IPS-18a (cell line): ENCODE data around the gene KCNH3.

ENCODE experiments used
- H3K27ac ChIP-seq: one replicate; pipeline ENCODE4 v1.5.1; 2013; ENCODE audit warnings: low read length
- H3K27me3 ChIP-seq: one replicate; pipeline ENCODE4 v1.6.1; 2013; ENCODE audit warnings: mild to moderate bottlenecking, low read length; ENCODE audit not compliant: control insufficient read depth, insufficient read depth
- H3K36me3 ChIP-seq: one replicate; pipeline ENCODE4 v1.6.1; 2013; ENCODE audit warnings: low read depth, low read length; ENCODE audit not compliant: control insufficient read depth
- H3K4me1 ChIP-seq: one replicate; pipeline ENCODE4 v1.6.1; 2013; ENCODE audit warnings: low read depth, low read length; ENCODE audit not compliant: control insufficient read depth
- H3K4me3 ChIP-seq: one replicate; pipeline ENCODE4 v1.5.1; 2013; ENCODE audit warnings: low read length
- H3K9ac ChIP-seq: one replicate; pipeline ENCODE4 v1.6.1; 2013; ENCODE audit warnings: mild to moderate bottlenecking, low read length, moderate library complexity
- H3K9me3 ChIP-seq: one replicate; pipeline ENCODE4 v1.6.1; 2013; ENCODE audit warnings: low read depth, low read length; ENCODE audit not compliant: control insufficient read depth

KCNH3 gene

GRCh38 chr12:49550693-49551252 is 11.9 kb downstream of the KCNH3 start:
- H3K4me3 ChIP-seq = no peak overlapping the region
- no peak overlapping the region for H3K27ac ChIP-seq
- no peaks in the 10 kb centered on the region for H3K9me3 ChIP-seq
- H3K27me3 ChIP-seq = peaks cover 44% of the 10 kb centered on the region
- no peaks in the 10 kb centered on the region for H3K36me3 ChIP-seq
- no peaks in the 10 kb centered on the region for H3K4me1 ChIP-seq
- no peak overlapping the region for H3K9ac ChIP-seq

DNA sequence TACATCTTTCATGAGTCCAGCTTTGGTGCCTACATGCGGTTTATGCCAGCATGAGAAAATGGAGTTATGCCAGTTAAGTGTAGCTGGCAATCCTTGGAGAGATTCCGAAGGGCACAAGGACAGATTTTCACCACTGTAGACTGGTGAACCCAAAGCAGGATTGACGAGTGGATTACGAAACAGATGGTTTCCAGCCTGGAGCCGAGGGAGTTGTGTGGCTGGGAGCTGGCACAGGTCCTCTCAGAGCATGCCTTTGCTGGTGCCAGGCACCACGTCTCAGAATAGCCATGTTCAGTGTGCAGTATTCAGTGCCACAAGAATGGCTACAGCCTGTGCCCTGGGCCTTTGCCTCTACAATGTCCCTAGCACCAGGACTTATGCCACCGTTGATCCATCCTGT is 13.2 kb downstream of the KCNH3 start:
- peaks cover 32% of the 10 kb centered on the region for H3K27me3 ChIP-seq

DNA sequence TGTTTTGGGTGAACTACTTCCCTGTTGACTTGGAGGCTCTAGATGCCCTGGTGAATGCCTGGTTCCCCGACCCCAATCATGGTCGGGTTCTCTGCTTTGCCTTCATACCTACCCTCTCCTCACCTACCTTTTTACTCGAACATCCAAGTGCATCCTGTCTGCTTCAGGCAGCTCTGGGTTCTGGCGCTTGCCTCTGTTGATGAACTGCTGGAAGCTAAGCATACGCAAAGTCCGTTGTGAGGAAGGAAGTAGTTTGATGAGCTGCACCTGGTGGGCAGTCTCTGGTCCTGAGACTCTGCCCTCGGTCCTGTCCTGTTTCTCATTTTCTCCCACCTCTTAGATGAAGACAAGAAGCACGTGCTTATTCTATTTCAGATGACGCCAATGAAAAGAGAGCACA is 13.6 kb downstream of the KCNH3 start:
- Histone ChIP-seq H3K4me1 (no peaks in the 10 kb centered on the region), H3K4me3 (no peak overlapping the region), H3K27me3 (peaks cover 29% of the 10 kb centered on the region), H3K36me3 (no peaks in the 10 kb centered on the region), H3K9ac (no peak overlapping the region), H3K27ac (no peak overlapping the region), H3K9me3 (no peaks in the 10 kb centered on the region)

More for the DNA sequence above, 13.2 kb downstream of the KCNH3 start:
- Histone ChIP-seq H3K36me3 (no peaks in the 10 kb centered on the region), H3K27ac (no peak overlapping the region), H3K9me3 (no peaks in the 10 kb centered on the region), H3K9ac (no peak overlapping the region), H3K4me3 (no peak overlapping the region), H3K4me1 (no peaks in the 10 kb centered on the region)

GRCh38 chr12:49552899-49553298 is 14.1 kb downstream of the KCNH3 start:
- Histone ChIP-seq H3K9ac (no peak overlapping the region), H3K27ac (no peak overlapping the region), H3K4me1 (no peaks in the 10 kb centered on the region), H3K9me3 (no peaks in the 10 kb centered on the region), H3K4me3 (no peak overlapping the region), H3K27me3 (peaks cover 24% of the 10 kb centered on the region), H3K36me3 (no peaks in the 10 kb centered on the region)

GRCh38 chr12:49553512-49554088 is 14.8 kb downstream of the KCNH3 start:
- H3K4me3 ChIP-seq = no peak overlapping the region
- H3K9me3 ChIP-seq = no peaks in the 10 kb centered on the region
- peaks cover 5% of the 10 kb centered on the region for H3K36me3 ChIP-seq
- H3K9ac ChIP-seq = no peak overlapping the region
- peaks cover 17% of the 10 kb centered on the region for H3K27me3 ChIP-seq
- H3K27ac ChIP-seq = no peak overlapping the region
- H3K4me1 ChIP-seq = no peaks in the 10 kb centered on the region

DNA sequence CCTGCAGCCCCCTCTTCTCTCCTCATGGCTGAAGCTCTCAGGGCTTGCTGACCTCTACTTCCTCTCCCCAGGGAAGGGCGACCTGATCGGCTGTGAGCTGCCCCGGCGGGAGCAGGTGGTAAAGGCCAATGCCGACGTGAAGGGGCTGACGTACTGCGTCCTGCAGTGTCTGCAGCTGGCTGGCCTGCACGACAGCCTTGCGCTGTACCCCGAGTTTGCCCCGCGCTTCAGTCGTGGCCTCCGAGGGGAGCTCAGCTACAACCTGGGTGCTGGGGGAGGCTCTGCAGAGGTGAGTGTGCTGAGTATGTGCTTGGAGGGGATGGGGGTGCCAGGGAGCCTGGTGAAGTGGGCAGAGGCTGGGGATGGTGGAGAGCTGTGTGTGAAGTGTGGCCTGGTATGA is 15.4 kb downstream of the KCNH3 start:
- no peaks in the 10 kb centered on the region for H3K9me3 ChIP-seq

GRCh38 chr12:49555631-49556390 is 17.0 kb downstream of the KCNH3 start:
- Histone ChIP-seq H3K9me3 (no peaks in the 10 kb centered on the region), H3K36me3 (peaks cover 27% of the 10 kb centered on the region), H3K27ac (no peak overlapping the region), H3K4me1 (no peaks in the 10 kb centered on the region), H3K27me3 (peaks cover 5% of the 10 kb centered on the region), H3K4me3 (no peak overlapping the region), H3K9ac (no peak overlapping the region)

More for the DNA sequence above, 15.4 kb downstream of the KCNH3 start:
- no peak overlapping the region for H3K9ac ChIP-seq
- H3K36me3 ChIP-seq = peaks cover 11% of the 10 kb centered on the region
- no peak overlapping the region for H3K4me3 ChIP-seq
- no peak overlapping the region for H3K27ac ChIP-seq
- no peaks in the 10 kb centered on the region for H3K4me1 ChIP-seq
- H3K27me3 ChIP-seq = peaks cover 10% of the 10 kb centered on the region

DNA sequence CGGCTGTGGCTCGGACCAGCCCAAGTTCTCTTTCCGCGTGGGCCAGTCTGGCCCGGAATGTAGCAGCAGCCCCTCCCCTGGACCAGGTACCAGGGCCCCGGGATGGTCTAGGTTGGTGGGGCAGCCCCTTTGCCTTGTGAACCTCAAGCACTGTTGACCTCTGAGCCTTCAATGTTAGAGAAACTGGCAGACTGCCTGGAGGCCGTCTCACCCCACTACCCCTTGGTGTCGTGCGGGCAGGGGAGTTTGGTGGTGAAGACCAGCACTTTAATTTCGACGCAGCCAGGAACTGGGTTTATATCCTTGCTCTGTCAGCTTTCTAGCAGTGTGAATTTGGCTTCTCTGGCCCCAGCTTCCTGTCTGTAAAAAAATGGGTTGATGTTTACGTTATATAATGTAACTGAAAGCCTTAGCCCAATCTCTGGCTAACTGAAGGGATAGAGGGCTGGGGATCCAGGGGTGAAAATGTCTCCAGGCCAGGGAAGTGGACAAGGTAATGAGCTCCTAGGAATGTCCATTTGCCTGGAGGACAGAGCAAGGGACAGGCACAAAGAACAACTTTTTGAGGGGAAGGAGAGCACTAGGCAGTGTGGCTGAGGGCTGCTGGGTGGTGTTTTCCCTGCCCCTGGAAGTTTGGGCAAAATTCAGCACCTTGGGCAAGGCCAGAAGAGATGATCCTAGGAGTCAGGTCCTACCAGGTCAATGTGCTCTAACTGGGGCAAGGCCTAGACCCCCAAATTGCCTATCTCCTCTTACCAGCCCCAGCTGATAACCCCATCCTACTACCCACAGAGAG is 17.8 kb downstream of the KCNH3 start:
- Histone ChIP-seq H3K27ac (no peak overlapping the region), H3K4me1 (no peaks in the 10 kb centered on the region), H3K9ac (no peak overlapping the region), H3K36me3 (peaks cover 28% of the 10 kb centered on the region), H3K9me3 (no peaks in the 10 kb centered on the region), H3K27me3 (peaks cover 5% of the 10 kb centered on the region), H3K4me3 (no peak overlapping the region)

- Histone ChIP-seq H3K36me3 (peaks cover 35% of the 10 kb centered on the region), H3K9ac (no peak overlapping the region), H3K4me1 (no peaks in the 10 kb centered on the region), H3K9me3 (no peaks in the 10 kb centered on the region), H3K27ac (no peak overlapping the region), H3K4me3 (no peak overlapping the region), H3K27me3 (no peaks in the 10 kb centered on the region)
Measured at GRCh38 chr12:49557187-49557916, 18.5 kb downstream of the KCNH3 start.

DNA sequence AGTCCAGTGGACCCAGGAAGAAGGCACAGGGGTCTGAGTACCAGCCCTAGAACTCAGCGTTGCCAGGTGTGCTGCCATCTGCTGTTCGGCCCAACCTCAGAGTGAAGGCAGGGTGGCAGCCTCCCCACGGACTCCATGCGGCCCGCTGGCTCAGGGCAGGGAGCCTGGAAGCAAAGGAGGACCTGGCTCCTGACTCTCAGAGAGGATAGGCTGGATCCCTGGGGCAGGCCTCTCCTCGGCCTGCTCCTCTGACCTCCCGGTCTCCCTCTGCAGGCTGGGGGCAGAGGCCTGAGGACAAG is 19.0 kb downstream of the KCNH3 start:
- no peaks in the 10 kb centered on the region for H3K9me3 ChIP-seq
- no peaks in the 10 kb centered on the region for H3K27me3 ChIP-seq
- H3K36me3 ChIP-seq = peaks cover 40% of the 10 kb centered on the region
- H3K27ac ChIP-seq = no peak overlapping the region
- no peaks in the 10 kb centered on the region for H3K4me1 ChIP-seq
- no peak overlapping the region for H3K9ac ChIP-seq
- H3K4me3 ChIP-seq = no peak overlapping the region

DNA sequence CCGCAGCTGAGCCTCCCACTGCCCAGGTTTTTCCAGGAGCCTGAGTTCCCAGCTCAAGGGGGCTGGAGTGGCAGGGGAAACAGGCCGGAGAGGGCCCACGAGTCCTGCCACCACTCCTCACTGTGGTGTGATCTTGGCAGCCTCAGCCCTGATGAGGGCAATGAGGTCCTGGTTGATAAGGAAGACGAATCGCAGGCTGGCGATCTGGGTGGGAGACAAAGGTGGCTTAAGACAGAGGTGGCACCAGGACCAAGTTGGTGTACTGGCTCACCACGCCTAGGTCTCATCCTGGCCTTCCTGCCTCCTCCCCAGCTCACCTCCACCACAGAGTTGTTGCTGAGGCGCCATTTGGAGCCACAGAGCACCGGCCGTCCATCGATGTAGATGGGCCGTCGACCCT is 19.7 kb downstream of the KCNH3 start:
- H3K9me3 ChIP-seq = no peaks in the 10 kb centered on the region
- H3K4me1 ChIP-seq = no peaks in the 10 kb centered on the region
- H3K36me3 ChIP-seq = peaks cover 47% of the 10 kb centered on the region
- no peak overlapping the region for H3K9ac ChIP-seq
- H3K27ac ChIP-seq = no peak overlapping the region
- H3K4me3 ChIP-seq = no peak overlapping the region
- H3K27me3 ChIP-seq = no peaks in the 10 kb centered on the region
